Measurements from ENCODE around the gene NFKBIL1.

DNA sequence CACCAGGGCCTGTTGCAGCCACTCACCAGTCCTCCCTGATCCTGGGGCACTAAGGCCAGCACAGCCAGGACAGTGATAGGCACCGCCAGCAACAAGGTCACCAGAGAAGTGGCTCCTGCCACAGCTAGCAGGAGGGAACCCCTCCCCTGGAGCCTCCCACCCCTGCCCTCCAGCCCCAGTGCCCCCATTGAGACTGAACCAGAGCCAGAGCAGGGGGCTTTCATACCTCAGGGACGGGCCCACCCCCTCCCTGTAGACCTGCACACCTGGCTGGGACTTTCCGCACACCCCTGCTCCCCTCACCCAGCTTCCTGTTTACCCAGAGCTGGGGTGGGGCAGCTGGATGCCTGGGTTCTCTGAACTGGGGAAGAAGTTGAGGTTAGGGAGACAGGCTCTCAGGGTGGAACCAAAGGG lies 34.8 kb downstream of the NFKBIL1 start, which contains the start of gene LTB:
- TF ChIP-seq RCOR1 (conservative IDR thresholded peaks at IDR 0.05; ENCODE audit: low read depth, low read length) (no peak), SMC3 (IDR thresholded peaks at IDR 0.05; ENCODE audit: borderline replicate concordance, low read length) (no peak), CTCF (IDR thresholded peaks at IDR 0.05 in 2 of 3, conservative IDR thresholded peaks at IDR 0.05 in 1 of 3; ENCODE audit: control insufficient read depth in 2 of 3, extremely low read depth in 1 of 3, insufficient read depth in 1 of 3, low read depth in 3 of 3, low read length in 3 of 3) (no peak), NKRF (conservative IDR thresholded peaks at IDR 0.05) (no peak), GABPA (IDR thresholded peaks at IDR 0.05; ENCODE audit: low read depth) (no peak), CREB1 (IDR thresholded peaks at IDR 0.05; ENCODE audit: low read depth) (no peak)
- TF ChIP-seq, protein P1, sequence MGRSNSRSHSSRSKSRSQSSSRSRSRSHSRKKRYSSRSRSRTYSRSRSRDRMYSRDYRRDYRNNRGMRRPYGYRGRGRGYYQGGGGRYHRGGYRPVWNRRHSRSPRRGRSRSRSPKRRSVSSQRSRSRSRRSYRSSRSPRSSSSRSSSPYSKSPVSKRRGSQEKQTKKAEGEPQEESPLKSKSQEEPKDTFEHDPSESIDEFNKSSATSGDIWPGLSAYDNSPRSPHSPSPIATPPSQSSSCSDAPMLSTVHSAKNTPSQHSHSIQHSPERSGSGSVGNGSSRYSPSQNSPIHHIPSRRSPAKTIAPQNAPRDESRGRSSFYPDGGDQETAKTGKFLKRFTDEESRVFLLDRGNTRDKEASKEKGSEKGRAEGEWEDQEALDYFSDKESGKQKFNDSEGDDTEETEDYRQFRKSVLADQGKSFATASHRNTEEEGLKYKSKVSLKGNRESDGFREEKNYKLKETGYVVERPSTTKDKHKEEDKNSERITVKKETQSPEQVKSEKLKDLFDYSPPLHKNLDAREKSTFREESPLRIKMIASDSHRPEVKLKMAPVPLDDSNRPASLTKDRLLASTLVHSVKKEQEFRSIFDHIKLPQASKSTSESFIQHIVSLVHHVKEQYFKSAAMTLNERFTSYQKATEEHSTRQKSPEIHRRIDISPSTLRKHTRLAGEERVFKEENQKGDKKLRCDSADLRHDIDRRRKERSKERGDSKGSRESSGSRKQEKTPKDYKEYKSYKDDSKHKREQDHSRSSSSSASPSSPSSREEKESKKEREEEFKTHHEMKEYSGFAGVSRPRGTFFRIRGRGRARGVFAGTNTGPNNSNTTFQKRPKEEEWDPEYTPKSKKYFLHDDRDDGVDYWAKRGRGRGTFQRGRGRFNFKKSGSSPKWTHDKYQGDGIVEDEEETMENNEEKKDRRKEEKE (IDR thresholded peaks at IDR 0.05) = no peak
